Putamen (tissue), 1 donor: ENCODE measurements around the gene WIPF3.
"Not testable (repeated sequence)": the region's sequence is repeated elsewhere in the genome, so short reads cannot be mapped to it uniquely, and the experiment has no call there.

Source experiments
- DNase-seq: peaks from one replicate; pipeline ENCODE4 v3.0.0-alpha.2; 2016; ENCODE audit warnings: low spot score

WIPF3 gene

GRCh38 chr7:29881724-29882123 is 75.4 kb downstream of the WIPF3 start:
- DNase-seq: no peak

GRCh38 chr7:29882481-29882880 is 76.2 kb downstream of the WIPF3 start:
- no peak for DNase-seq

DNA sequence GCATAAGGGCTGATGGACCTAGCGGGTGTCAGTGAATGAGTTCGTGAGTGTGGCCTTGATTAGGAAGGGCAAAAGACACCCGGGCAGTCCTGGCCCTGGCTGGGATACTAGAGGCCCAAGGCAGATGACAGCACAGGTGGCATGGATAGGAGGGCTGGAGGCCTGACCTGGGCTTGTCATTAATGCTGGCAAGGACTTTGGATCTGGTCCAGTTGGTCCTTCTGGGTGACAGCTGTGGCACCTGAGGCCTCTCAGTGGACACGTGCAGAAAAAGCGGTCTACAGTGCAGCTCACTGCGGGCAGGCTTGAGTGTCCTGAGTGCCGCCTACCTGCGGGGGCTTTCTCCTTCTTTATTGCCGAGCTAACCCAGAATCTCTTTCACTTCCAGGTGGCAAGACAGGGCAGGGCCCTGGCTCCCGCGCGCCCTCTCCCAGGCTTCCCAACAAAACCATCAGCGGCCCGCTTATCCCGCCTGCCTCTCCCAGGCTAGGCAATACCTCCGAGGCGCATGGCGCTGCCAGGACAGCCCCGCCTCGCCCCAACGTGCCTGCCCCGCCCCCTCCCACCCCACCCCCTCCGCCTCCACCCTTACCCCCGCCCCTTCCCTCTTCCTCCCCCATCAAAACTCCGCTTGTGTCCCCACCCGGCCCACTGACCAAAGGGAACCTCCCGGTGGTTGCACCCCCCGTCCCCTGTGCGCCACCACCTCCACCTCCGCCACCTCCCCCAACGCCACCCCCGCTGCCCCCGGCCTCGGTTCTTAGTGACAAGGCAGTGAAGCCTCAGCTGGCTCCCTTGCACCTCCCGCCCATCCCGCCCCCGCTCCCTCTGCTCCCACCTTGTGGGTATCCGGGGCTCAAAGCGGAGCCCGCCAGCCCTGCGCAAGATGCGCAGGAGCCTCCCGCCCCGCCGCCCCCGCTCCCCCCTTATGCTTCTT is 77.4 kb downstream of the WIPF3 start:
- no peak for DNase-seq

DNA sequence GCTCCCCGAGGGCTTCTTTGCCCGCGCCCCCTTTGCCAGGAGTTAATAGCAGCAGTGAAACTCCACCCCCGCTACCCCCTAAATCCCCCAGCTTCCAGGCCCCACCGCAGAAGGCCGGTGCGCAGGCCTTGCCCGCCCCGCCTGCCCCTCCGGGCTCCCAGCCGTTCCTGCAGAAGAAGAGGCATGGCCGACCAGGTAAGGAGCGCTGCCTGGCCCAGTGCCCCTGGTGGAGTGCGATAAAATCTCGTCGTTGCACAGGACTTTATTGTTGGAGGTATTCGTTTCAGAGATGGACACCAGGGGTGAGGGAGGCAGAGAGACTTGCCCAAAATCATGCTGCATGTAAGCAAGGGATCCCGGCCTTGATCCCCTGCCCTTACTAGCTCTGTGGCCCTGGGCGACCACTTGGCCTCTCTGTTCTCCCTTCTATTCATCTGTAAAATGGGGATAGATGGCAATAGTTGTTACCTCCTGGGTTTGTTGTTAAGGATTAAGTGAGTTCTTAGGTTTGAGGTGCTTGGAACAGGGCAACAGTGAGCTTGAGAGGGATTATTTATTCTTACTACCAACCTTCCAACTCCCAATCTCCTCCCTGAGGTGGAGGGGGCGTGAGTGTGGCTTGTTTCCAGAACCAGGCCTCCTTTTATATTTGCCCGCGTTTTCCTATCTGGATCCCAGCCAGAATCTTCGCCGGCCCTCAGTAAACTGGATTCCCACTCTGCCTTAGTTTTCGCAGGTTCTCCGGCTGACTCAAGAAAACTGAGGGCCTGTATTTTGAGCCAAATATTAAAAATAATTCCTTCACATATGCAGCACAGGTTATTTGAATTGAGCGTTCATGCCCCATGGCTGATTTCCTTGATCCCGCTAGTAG is 78.3 kb downstream of the WIPF3 start:
- no peak for DNase-seq

GRCh38 chr7:29885626-29886025 is 79.3 kb downstream of the WIPF3 start:
- no peak for DNase-seq

DNA sequence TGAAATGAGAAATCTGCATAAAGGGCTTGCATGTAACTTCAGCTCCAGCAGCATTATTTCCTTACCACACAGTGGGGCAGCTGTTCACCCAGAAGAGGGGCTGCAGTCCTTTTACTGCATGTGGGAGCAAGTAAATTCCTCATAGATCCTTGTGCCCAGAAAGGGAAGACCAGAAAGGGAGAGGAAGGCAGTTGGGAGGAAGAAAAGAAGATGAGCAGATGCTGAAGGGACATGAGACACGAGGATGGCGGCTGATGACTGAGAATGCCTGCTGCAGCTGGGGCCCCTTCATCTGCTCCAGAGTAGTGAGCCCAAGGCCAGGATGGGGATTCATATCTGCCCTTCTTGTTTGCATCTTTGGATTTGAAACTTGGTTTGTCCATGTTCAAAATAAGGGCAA is 80.5 kb downstream of the WIPF3 start:
- DNase-seq: no peak

- DNase-seq: no peak
Measured at GRCh38 chr7:29888006-29888405, 81.7 kb downstream of the WIPF3 start.

DNA sequence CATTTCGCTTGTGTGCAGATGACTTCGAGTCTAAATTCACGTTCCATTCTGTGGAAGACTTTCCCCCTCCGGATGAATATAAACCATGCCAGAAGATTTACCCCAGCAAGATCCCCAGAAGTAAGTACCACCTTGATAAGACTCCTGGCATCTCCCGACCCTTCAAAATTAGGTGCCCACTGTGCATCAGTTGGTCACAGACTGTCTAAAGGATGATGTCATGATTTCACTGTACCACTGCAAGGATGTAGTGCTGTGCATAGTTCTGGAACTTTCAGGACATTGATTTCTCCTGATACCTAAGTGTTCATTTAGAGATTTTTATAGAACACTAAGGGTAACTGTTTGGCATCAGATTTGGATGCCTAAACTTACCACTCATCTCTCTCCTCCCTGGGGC is 83.0 kb downstream of the WIPF3 start:
- DNase-seq: no peak

DNA sequence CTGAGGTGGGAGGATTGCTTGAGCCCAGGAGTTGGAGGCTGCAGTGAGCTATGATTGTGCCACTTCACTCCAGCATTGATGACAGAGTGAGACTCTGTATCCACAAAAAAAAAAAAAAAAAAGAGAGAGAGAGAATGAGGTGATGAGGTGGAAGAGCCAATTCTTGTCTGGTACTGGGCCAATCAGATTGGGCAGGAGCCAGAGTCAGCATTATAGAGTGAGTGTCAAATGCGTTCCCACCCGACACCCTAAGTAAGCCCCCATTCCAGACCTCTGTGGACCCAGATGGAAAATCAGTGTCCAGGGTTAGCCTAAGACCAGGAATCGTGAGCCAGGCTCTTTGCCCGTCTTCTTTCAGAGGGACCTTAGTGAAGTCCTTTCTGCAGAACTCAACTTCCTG is 83.9 kb downstream of the WIPF3 start:
- DNase-seq: no peak

DNA sequence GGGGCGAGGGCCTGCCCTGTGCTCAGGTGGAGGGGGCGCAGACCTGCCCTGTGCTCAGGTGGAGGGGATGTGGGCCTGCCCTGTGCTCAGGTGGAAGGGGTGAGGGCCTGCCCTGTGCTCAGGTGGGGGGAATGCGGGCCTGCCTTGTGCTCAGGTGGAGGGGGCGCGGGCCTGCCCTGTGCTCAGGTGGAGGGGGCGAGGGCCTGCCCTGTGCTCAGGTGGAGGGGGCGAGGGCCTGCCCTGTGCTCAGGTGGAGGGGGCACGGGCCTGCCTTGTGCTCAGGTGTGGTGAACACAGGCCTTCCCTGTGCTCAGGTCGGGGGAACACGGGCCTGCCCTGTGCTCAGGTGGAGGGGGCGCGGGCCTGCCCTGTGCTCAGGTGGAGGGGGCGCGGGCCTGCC is 84.5 kb downstream of the WIPF3 start:
- DNase-seq: not testable (repeated sequence)

GRCh38 chr7:29891766-29892165 is 85.5 kb downstream of the WIPF3 start:
- DNase-seq: no peak

- no peak for DNase-seq
Measured at GRCh38 chr7:29892231-29892630, 85.9 kb downstream of the WIPF3 start.

DNA sequence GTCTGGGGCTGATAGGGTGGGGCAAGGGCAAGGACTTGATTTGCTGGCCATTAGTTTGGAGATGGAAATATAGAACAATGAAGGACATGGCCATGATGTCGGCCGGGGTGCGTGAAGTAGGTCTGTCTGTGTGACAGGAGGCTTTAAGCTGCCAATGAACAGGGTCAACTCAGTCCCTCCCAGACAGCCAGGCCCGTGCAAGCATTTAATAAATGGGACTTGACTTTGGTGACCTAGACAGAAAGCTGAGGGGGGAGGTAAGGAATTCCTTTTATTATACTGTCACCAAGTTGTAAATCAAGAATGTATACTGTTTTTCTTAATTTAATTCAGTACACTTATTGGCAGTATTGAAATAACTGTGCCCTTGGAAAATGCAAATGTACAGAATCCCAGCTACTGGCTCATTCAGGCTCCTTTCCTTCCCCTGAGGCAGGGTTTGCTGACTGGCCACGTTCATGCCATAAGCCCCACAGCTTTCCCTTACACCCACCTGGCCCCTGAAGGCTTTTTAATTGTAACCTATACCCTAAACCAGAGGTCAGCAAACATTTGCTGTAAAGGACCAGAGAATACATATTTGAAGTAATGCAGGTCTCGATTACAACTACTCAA is 87.2 kb downstream of the WIPF3 start:
- DNase-seq: no peak

DNA sequence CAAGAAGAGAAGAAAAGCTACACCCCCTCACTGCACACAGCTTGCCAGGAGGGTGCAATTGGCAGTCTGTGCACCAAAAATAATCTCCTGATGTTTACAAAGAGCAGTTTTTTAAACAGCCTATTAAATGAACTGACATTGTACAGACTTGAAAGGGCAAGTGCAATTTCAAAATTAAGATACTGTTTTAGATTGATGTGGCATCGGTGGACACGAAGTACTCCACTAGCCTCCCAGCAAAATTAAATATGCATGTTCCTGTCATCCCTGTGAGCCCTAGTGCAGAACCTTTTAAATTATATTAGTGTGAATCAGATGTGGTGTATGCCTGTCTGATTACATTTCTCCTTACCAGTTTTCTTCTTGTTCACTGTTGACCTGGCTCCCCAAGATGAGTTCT is 87.9 kb downstream of the WIPF3 start:
- DNase-seq: no peak

GRCh38 chr7:29895559-29895958 is 89.3 kb downstream of the WIPF3 start:
- no peak for DNase-seq

DNA sequence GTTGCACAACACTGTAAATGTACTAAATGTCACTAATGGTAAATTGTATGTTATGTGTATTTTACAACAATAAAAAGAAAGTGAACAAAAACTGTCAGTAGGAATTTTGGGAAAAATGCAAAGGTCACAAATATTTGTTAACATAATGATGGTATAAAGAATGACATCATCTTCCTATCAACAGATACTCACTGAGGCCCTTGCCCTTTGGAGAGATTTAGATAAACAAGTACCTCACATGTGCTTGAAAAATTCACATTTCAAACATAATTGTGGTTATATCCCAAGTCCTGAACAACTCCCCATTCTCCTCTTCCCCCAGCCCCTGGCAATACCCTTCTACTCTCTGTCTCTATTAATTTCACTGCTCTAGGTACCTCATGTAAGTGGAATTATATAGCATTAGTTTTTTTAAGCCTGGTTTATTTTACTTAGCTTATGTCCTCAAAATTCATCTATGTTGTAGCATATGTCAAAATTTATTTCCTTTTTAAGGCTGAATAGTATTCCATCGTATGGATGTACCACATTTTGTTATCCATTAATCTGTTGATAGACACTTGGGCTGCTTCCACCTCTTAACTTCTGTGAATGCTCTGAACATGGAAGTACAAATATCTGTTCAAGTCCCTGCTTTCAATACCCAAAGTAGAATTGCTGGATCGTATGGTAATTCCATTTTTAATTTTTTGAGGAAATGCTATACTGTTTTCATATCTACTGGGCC is 90.5 kb downstream of the WIPF3 start:
- DNase-seq: no peak

GRCh38 chr7:29898301-29898700 is 92.0 kb downstream of the WIPF3 start:
- no peak for DNase-seq

- DNase-seq: no peak
Measured at GRCh38 chr7:29900745-29901144, 94.4 kb downstream of the WIPF3 start.

DNA sequence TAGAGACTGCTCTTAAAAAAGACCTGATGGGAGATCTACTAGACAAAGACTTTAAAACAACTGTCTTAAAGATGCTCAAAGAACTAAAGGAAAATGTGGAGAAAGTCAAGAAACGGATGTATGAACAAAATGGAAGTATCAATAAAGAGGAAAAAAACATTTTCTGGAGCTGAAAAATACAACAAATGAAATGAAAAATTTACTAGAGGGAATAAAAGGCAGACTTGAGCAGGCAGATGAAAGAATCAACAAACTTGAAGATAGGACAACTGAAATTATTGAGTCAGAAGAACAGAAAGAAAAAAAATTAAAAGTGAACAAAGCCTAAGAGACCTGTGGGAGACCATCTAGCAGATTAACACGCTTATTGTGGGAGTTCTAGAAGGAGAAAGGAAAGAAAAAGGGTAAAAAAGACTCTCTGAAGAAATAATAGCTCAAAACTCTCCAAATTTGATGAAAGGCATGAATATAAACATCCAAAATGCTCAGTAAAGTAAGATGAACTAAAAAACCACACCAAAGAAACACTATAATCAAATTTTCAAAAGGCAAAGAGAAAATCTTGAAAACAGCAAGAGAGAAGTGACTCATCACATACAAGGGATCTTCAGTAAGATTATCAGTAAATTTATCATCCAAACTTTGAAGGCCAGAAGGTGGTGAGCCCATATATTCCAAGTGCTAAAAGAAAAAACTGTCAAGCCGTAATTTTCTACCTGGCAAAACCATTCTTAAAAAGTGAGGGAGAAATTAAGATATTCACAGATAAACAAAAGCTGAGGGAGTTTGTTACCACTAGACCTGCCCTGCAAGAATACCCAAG is 100.1 kb downstream of the WIPF3 start:
- no peak for DNase-seq

DNA sequence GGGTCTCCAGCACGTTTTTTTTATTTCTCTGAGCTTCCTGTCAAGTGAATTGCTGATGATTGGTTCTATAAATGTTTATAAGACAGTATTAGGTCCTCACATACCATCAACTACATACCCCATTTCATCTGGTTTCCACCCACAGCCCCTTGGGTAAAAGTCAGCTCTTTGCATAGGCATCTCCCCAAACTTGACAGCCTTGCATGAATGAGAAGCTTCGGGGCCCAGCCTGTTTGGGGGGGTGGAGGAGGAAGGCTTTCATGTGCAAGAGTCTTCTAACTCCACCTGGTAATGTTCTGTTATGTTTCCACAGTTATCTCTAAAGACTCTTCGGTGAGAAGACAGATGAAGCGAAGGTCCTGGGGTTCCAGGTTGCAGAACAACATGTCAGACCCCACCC is 107.9 kb downstream of the WIPF3 start:
- DNase-seq: no peak
